ENCODE measurements around the gene LRFN2.

Gene LRFN2

GRCh38 chr6:40492187-40492586 is 95.0 kb downstream of the LRFN2 start:
- DNase-seq (ENCODE audit: low read depth in 1 of 2, low spot score in 1 of 2): peak in 1 of 2 experiments; percentile 13
- in situ Hi-C loops (cut with HindIII; ENCODE audit: low pct_unique_long_range_greater_than_20kb, low sequenced_read_pairs): no loop called here
- TF ChIP-seq JUND (IDR thresholded peaks at IDR 0.05; ENCODE audit: low read depth): no peak

GRCh38 chr6:40490508-40490907 is 96.7 kb downstream of the LRFN2 start:
- in situ Hi-C loops (cut with HindIII; ENCODE audit: low pct_unique_long_range_greater_than_20kb, low sequenced_read_pairs): no loop called here
- TF ChIP-seq JUND (IDR thresholded peaks at IDR 0.05; ENCODE audit: low read depth): no peak
- no peak for DNase-seq (ENCODE audit: low read depth in 1 of 2, low spot score in 1 of 2)

GRCh38 chr6:40489798-40490197 is 97.4 kb downstream of the LRFN2 start:
- in situ Hi-C loops (cut with HindIII; ENCODE audit: low pct_unique_long_range_greater_than_20kb, low sequenced_read_pairs): no loop called here
- DNase-seq (ENCODE audit: low read depth in 1 of 2, low spot score in 1 of 2): no peak
- no peak for TF ChIP-seq JUND (IDR thresholded peaks at IDR 0.05; ENCODE audit: low read depth)

GRCh38 chr6:40486576-40486975 is 100.6 kb downstream of the LRFN2 start:
- TF ChIP-seq JUND (IDR thresholded peaks at IDR 0.05; ENCODE audit: low read depth): no peak
- in situ Hi-C loops (cut with HindIII; ENCODE audit: low pct_unique_long_range_greater_than_20kb, low sequenced_read_pairs): no loop called here
- DNase-seq (ENCODE audit: low read depth in 1 of 2, low spot score in 1 of 2): no peak

GRCh38 chr6:40485795-40486194 is 101.4 kb downstream of the LRFN2 start:
- no peak for TF ChIP-seq JUND (IDR thresholded peaks at IDR 0.05; ENCODE audit: low read depth)
- in situ Hi-C loops (cut with HindIII; ENCODE audit: low pct_unique_long_range_greater_than_20kb, low sequenced_read_pairs): no loop called here
- DNase-seq (ENCODE audit: low read depth in 1 of 2, low spot score in 1 of 2): no peak

GRCh38 chr6:40485300-40485699 is 101.9 kb downstream of the LRFN2 start:
- no peak for DNase-seq (ENCODE audit: low read depth in 1 of 2, low spot score in 1 of 2)
- in situ Hi-C loops (cut with HindIII; ENCODE audit: low pct_unique_long_range_greater_than_20kb, low sequenced_read_pairs): no loop called here
- no peak for TF ChIP-seq JUND (IDR thresholded peaks at IDR 0.05; ENCODE audit: low read depth)

- TF ChIP-seq JUND (IDR thresholded peaks at IDR 0.05; ENCODE audit: low read depth): no peak
- in situ Hi-C loops (cut with HindIII; ENCODE audit: low pct_unique_long_range_greater_than_20kb, low sequenced_read_pairs): no loop called here
- DNase-seq (ENCODE audit: low read depth in 1 of 2, low spot score in 1 of 2): no peak
These were observed 103.1 kb downstream of the LRFN2 start for GRCh38 chr6:40484066-40484465.

- DNase-seq (ENCODE audit: low read depth in 1 of 2, low spot score in 1 of 2): no peak
- in situ Hi-C loops (cut with HindIII; ENCODE audit: low pct_unique_long_range_greater_than_20kb, low sequenced_read_pairs): no loop called here
- TF ChIP-seq JUND (IDR thresholded peaks at IDR 0.05; ENCODE audit: low read depth): no peak
These were observed 104.6 kb downstream of the LRFN2 start for GRCh38 chr6:40482532-40482931.

GRCh38 chr6:40480678-40481077 is 106.5 kb downstream of the LRFN2 start:
- TF ChIP-seq JUND (IDR thresholded peaks at IDR 0.05; ENCODE audit: low read depth): no peak
- in situ Hi-C loops (cut with HindIII; ENCODE audit: low pct_unique_long_range_greater_than_20kb, low sequenced_read_pairs): no loop called here

GRCh38 chr6:40479706-40480105 is 107.5 kb downstream of the LRFN2 start:
- no peak for TF ChIP-seq JUND (IDR thresholded peaks at IDR 0.05; ENCODE audit: low read depth)
- in situ Hi-C loops (cut with HindIII; ENCODE audit: low pct_unique_long_range_greater_than_20kb, low sequenced_read_pairs): no loop called here
- DNase-seq (ENCODE audit: low read depth in 1 of 2, low spot score in 1 of 2): no peak

More at GRCh38 chr6:40480678-40481077, 106.5 kb downstream of the LRFN2 start:
- DNase-seq (ENCODE audit: low read depth in 1 of 2, low spot score in 1 of 2): no peak

GRCh38 chr6:40477246-40478126 is 109.7 kb downstream of the LRFN2 start:
- in situ Hi-C loops (cut with HindIII; ENCODE audit: low pct_unique_long_range_greater_than_20kb, low sequenced_read_pairs): no loop called here
- no peak for DNase-seq (ENCODE audit: low read depth in 1 of 2, low spot score in 1 of 2)
- no peak for TF ChIP-seq JUND (IDR thresholded peaks at IDR 0.05; ENCODE audit: low read depth)

DNA sequence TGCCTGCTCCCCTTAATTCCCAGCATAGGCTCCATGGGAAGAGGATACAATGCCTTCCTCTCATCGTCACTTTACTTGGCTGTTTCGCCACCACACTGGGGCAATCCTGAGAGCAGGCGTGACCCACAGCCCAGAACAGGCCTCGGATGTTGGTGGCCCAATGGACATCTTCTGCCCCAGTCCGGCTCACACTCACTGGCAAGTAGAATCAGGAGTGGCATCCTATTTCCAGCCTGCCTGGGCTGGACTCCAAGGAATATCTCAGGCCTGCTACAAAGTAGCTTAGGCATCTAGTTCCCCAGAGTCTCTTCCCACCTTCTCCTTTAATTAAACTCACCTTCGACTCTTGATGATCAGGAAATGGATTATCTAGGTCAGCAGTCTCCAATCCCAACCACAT is 110.5 kb downstream of the LRFN2 start:
- no peak for TF ChIP-seq JUND (IDR thresholded peaks at IDR 0.05; ENCODE audit: low read depth)
- in situ Hi-C loops (cut with HindIII; ENCODE audit: low pct_unique_long_range_greater_than_20kb, low sequenced_read_pairs): no loop called here
- no peak for DNase-seq (ENCODE audit: low read depth in 1 of 2, low spot score in 1 of 2)

DNA sequence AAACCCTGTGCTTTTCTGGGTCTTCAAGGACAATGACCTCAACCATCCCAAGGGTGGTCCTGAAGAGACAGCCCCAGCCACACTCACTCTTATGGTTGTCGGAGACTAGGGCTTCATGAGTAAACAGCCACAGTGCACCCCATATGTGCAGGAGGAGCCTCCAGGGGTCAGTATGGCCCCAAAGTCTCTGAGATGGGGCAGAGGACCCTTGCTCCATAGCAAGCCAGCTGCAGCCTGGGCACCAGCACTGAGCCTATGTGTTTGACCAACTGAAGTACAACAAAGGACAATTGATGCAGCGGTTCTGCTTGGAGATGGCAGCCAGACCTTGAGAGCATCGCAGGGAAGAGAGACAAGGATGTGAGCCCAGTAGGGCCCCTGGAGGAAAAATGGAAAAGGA is 112.2 kb downstream of the LRFN2 start:
- DNase-seq (ENCODE audit: low read depth in 1 of 2, low spot score in 1 of 2): no peak
- in situ Hi-C loops (cut with HindIII; ENCODE audit: low pct_unique_long_range_greater_than_20kb, low sequenced_read_pairs): no loop called here
- no peak for TF ChIP-seq JUND (IDR thresholded peaks at IDR 0.05; ENCODE audit: low read depth)

DNA sequence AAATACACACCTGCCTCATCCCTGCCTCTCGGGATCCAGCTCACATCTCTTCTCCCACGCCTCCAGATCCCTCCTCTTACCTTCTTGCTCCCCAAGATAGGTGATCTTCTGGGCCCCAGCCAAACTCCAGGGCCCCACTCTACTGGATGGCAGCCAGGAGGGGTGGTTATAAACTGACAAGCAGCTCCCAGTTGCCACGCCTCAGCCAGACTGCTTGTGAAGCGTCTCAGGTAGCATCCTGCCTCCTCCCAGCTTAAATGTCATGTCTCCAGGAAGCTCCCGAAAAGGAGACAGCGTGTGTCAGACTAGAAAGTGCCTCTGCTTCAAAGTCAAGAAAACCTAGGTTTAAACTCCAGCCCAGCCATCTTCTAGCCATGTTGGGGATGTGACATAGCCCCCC is 114.1 kb downstream of the LRFN2 start:
- in situ Hi-C loops (cut with HindIII; ENCODE audit: low pct_unique_long_range_greater_than_20kb, low sequenced_read_pairs): no loop called here
- no peak for TF ChIP-seq JUND (IDR thresholded peaks at IDR 0.05; ENCODE audit: low read depth)
- DNase-seq (ENCODE audit: low read depth in 1 of 2, low spot score in 1 of 2): no peak

Data from T47D (cell line).